GM19468 (cell line): Measurements from ENCODE around the gene NCOR2.

ENCODE experiments used
- ATAC-seq: cut with Tn5 transposase; IDR thresholded peaks from one replicate; pipeline ENCODE4 v1.9.1; 2021; ENCODE audit warnings: mild to moderate bottlenecking, moderate library complexity, moderate number of reproducible peaks; ENCODE audit not compliant: unreplicated experiment; ENCODE audit errors: extremely low read depth

NCOR2 gene

GRCh38 chr12:124562018-124562795 is 5.2 kb downstream of the NCOR2 start:
- ATAC-seq = no peak

- ATAC-seq = no peak
Measured at GRCh38 chr12:124561231-124561630, 6.2 kb downstream of the NCOR2 start.

GRCh38 chr12:124560146-124560890 is 7.1 kb downstream of the NCOR2 start:
- no peak for ATAC-seq

- ATAC-seq = no peak
Measured at GRCh38 chr12:124559182-124560017, 8.0 kb downstream of the NCOR2 start.

GRCh38 chr12:124558313-124558712 is 9.1 kb downstream of the NCOR2 start:
- ATAC-seq = no peak

GRCh38 chr12:124557518-124558223 is 9.7 kb downstream of the NCOR2 start:
- ATAC-seq = no peak

- ATAC-seq = no peak
Measured at GRCh38 chr12:124556896-124557501, 10.4 kb downstream of the NCOR2 start.

- no peak for ATAC-seq
Measured at GRCh38 chr12:124556074-124556466, 11.3 kb downstream of the NCOR2 start.

- no peak for ATAC-seq
Measured at GRCh38 chr12:124555168-124556073, 12.0 kb downstream of the NCOR2 start.

GRCh38 chr12:124554429-124555029 is 12.9 kb downstream of the NCOR2 start:
- no peak for ATAC-seq

GRCh38 chr12:124553862-124554428 is 13.5 kb downstream of the NCOR2 start:
- no peak for ATAC-seq

- no peak for ATAC-seq
Measured at GRCh38 chr12:124551268-124552144, 15.9 kb downstream of the NCOR2 start.

GRCh38 chr12:124550123-124551089 is 17.0 kb downstream of the NCOR2 start:
- ATAC-seq = no peak

GRCh38 chr12:124549629-124550028 is 17.8 kb downstream of the NCOR2 start:
- ATAC-seq = no peak

- no peak for ATAC-seq
Measured at GRCh38 chr12:124548854-124549378, 18.5 kb downstream of the NCOR2 start.

- no peak for ATAC-seq
Measured at GRCh38 chr12:124547626-124548025, 19.8 kb downstream of the NCOR2 start.
